Measurements from ENCODE around the gene KL.

- TF ChIP-seq ZNF677 (tag by site-specific recombination; IDR thresholded peaks at IDR 0.05) (no peak), ZNF510 (tag by site-specific recombination; IDR thresholded peaks at IDR 0.05; ENCODE audit: insufficient replicate concordance) (no peak), ZNF37A (tag by site-specific recombination; IDR thresholded peaks at IDR 0.05) (no peak), SP3 (tag by site-specific recombination; IDR thresholded peaks at IDR 0.05) (no peak), YY1 (tag by site-specific recombination; IDR thresholded peaks at IDR 0.05) (no peak), KLF17 (tag by site-specific recombination; IDR thresholded peaks at IDR 0.05) (no peak), REST (tag by site-specific recombination; IDR thresholded peaks at IDR 0.05) (no peak), ZNF423 (tag by site-specific recombination; IDR thresholded peaks at IDR 0.05) (no peak)
Observed at GRCh38 chr13:33069365-33069764, 53.1 kb downstream of the KL start.

All from HEK293 (cell line).